H7 (cell line): ENCODE results near the gene ARHGEF7. TPM values are rescaled to one million over a fixed set of nuclear protein-coding genes. Genes with fewer than 3 reads are reported as not detected.

Experiments used
- DNase-seq: peaks from one replicate; pipeline ENCODE4 v3.0.0; 2012
- H3K27me3 ChIP-seq: 2 replicates; pipeline ENCODE4 v1.6.0; 2011; ENCODE audit warnings: mild to moderate bottlenecking, low read length; ENCODE audit not compliant: control insufficient read depth, insufficient read depth
- H3K36me3 ChIP-seq: replicated peaks from 2 replicates; pipeline ENCODE4 v1.5.1; 2011; ENCODE audit warnings: low read length; ENCODE audit not compliant: control insufficient read depth, insufficient read depth
- H3K4me3 ChIP-seq: 2 replicates; pipeline ENCODE4 v1.5.1; 2011; ENCODE audit warnings: low read depth, mild to moderate bottlenecking, control low read depth, low read length, moderate library complexity; ENCODE audit not compliant: insufficient read depth
- total RNA-seq: library from RNA; depleted of rRNA; stranded (reverse); fragments of >200 nt; shearing (Covaris generic); gene quantifications from 2 replicates; pipeline ENCODE4 v1.2.3, GENCODE V29; 2014; rRNA removed

ARHGEF7 gene
- total RNA-seq, 1 experiment from 2014 or later = 20.8 TPM

DNA sequence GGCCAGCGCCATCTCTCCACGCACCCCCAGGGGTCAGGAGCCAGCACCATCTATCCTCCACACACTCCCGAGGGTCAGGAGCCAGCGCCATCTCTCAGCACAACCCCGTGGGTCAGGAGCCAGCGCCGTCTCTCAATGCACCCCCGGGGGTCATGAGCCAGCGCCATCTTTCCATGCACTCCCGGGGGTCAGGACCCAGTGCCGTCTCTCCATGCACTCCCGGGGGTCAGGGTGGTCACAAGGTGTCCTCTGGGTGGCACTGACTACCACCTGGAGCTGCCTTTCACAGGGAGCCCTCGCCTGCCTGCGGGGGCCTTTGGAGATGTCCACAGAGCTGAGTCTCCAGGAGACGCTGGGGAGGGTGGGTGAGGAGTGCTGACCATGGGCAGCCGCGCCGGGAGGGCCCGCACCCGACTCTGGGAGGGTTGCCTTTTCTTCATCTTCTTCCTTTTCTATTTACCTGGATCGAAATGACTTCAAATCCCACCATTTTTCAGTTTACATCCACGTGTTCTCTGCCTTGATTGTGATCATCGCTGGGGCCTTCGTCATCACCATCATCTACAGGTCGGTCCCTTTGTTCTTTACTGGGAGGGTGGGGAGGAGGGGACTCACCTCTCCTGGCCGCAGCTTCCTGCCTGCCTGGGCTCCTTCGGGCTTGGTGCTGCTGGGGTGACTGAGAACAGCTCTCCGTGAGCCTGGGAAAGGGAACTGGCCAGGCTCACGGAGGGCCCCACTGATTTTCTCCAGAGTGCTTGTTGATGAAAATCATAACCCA is 224.4 kb downstream of the ARHGEF7 start:
- no peaks in the 10 kb centered on the region for H3K27me3 ChIP-seq

DNA sequence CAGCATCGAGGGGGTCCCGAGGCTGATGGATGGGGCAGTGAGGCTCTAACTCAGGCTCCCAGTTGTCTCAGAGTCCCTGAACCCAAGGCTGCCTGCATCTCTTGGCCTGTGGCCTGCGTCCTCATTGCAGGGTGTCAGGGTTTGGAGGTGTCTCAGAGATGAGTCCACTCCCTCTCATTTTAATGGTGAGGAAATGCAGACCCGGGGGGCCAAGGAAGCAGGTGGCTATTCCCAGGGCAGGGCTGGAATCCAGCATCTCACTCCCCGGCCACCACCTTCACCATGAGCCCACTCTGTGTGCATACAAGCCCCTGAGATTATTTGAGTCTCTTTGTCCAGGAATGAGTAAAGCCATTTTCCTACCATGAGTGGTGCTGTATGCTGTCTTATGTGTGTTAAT is 226.8 kb downstream of the ARHGEF7 start:
- Histone ChIP-seq H3K4me3 (no peak overlapping the region), H3K36me3 (no peaks in the 10 kb centered on the region), H3K27me3 (no peaks in the 10 kb centered on the region)
- DNase-seq = no peak

More for the DNA sequence above, 224.4 kb downstream of the ARHGEF7 start:
- no peaks in the 10 kb centered on the region for H3K36me3 ChIP-seq
- DNase-seq = peak; percentile 44
- H3K4me3 ChIP-seq = no peak overlapping the region

DNA sequence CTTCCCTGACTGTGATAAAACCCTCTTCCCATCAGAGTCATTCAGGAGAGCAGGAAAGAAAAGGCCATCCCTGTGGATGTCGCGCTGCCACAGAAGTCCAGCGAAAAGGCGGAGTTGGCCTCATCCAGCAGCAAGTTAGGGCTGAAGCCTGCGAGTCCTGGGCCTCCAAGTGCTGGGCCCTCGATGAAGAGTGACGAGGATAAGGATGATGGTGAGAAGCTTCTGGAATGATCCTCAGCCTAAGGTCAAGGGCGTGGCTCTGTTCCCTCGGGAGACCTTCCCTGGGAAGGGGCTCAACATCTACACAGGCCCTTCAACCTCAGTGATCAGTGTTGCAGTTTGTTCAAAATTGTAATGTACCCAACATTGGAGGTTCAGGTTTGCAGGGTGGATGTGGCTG is 227.6 kb downstream of the ARHGEF7 start:
- no peak for DNase-seq
- Histone ChIP-seq H3K36me3 (no peaks in the 10 kb centered on the region), H3K27me3 (no peaks in the 10 kb centered on the region), H3K4me3 (no peak overlapping the region)

GRCh38 chr13:111343186-111343805 is 228.2 kb downstream of the ARHGEF7 start:
- Histone ChIP-seq H3K4me3 (no peak overlapping the region), H3K36me3 (no peaks in the 10 kb centered on the region), H3K27me3 (no peaks in the 10 kb centered on the region)
- DNase-seq = peak; percentile 26

DNA sequence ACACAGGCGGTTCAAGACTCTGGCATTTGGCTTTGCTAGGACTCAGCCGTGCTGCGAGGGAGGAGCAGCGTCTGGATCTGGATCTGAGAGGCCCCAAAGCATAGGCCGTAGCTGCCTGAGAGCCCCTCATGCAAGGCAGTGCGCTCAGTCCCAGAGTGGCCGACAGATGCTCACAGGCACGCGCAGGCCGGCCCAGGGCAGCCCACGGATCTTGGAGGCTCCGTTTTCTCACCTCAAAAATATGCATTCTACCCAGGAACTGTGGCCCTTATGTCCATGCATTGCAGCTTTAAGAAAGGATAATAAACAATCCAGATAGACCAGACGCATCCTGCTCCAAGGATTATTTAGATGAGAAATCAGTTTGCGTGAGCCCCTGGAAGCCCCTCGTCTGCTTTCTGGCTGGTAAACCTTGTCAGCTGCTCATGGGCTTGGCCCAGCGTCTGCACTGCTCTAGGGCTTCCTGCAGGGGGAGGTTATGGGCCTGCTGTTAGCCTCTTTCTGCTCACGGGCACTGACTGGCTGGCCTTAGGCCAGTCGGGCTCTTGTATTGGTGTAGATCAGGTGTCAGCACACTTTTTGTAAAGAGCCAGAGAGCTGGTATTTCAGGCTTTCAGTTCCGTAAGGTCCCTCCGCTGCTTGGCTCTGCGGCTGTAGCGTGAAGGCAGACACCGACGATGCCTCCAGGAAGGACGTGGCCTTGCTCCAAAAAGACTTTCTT is 229.5 kb downstream of the ARHGEF7 start:
- no peaks in the 10 kb centered on the region for H3K27me3 ChIP-seq
- H3K36me3 ChIP-seq = no peaks in the 10 kb centered on the region
- no peak overlapping the region for H3K4me3 ChIP-seq
- DNase-seq = peak; percentile 93

- no peak for DNase-seq
- H3K27me3 ChIP-seq = no peaks in the 10 kb centered on the region
- no peaks in the 10 kb centered on the region for H3K36me3 ChIP-seq
These were observed 230.6 kb downstream of the ARHGEF7 start for GRCh38 chr13:111345682-111346081.

DNA sequence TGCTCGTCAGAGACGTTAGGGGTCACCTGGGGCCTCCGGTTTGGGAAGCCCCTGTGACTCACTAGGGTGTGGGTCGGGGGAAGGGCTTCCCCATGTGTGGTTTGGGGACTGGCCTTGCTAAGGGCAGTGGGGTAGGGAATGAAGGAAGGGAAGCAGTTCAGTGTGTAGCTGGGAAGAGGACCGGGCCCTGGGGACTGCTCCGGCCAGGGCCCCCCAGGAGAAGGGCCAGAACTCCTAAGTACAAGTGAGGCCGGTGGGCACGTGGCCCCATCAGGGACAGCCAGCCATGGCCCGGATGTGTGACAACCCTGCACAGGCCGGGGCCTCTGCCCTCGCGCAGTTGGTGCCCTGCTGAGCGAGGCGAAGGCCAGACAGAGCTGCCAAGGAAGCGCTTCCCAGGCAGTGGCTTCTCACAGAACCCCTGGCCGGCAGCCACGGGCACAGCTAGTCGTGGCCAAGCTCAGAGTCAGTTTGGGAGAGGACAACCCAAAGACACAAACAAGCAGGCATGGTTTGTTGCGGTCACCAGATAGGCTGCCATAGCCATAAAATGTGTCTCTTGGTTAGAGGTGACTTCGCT is 231.1 kb downstream of the ARHGEF7 start:
- Histone ChIP-seq H3K4me3 (no peak overlapping the region), H3K36me3 (no peaks in the 10 kb centered on the region), H3K27me3 (no peaks in the 10 kb centered on the region)
- DNase-seq = no peak

More at GRCh38 chr13:111345682-111346081, 230.6 kb downstream of the ARHGEF7 start:
- no peak overlapping the region for H3K4me3 ChIP-seq

DNA sequence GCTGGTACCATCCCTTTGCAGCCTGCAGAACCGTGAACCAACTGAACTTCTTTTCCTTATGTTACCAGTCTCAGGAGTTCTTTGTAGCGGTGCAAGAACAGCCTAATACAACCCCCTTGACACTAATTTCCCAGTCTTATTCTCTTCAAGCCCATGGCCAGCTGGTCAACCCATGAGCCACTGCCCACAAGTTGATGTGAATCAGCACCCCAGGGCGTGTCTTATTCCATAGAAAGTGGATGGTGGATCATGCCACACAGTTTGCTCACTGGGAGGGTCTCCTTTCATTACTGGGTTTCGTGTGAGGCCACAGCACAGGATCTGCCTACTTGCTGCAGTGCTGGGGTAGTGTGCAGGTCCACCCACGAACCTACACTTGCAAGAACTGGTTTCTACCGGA is 232.3 kb downstream of the ARHGEF7 start:
- Histone ChIP-seq H3K36me3 (no peaks in the 10 kb centered on the region), H3K4me3 (no peak overlapping the region), H3K27me3 (no peaks in the 10 kb centered on the region)
- no peak for DNase-seq

GRCh38 chr13:111353508-111353907 is 238.4 kb downstream of the ARHGEF7 start:
- H3K4me3 ChIP-seq = no peak overlapping the region
- DNase-seq = no peak
- H3K27me3 ChIP-seq = no peaks in the 10 kb centered on the region
- no peaks in the 10 kb centered on the region for H3K36me3 ChIP-seq

GRCh38 chr13:111354789-111355188 is 239.7 kb downstream of the ARHGEF7 start:
- Histone ChIP-seq H3K27me3 (no peaks in the 10 kb centered on the region), H3K36me3 (no peaks in the 10 kb centered on the region), H3K4me3 (no peak overlapping the region)
- DNase-seq = no peak

Other genes starting within 250 kb of the ARHGEF7 start
- 108 and 150 TPM in 2 replicates for gene ANKRD10, start 200.2 kb upstream of the ARHGEF7 start, total RNA-seq
- 0.22 TPM in 1 of 2 replicates, not detected in the other for gene TEX29, start 205.3 kb downstream of the ARHGEF7 start, total RNA-seq